GM12892 (cell line): Measurements from ENCODE around the gene RNMT. TPM values are rescaled to one million over a fixed set of nuclear protein-coding genes. Genes with fewer than 3 reads are reported as not detected.
"Not testable (repeated sequence)": the region's sequence is repeated elsewhere in the genome, so short reads cannot be mapped to it uniquely, and the experiment has no call there.

Source experiments
- DNase-seq: peaks from one replicate; pipeline ENCODE4 v3.0.0; 2011; ENCODE audit not compliant: insufficient read length
- FAIRE-seq: peaks from 2 replicates; lab custom pipeline; 2011; peaks lifted over from hg19 to GRCh38; lab: Jason Lieb, UNC
- POLR2A ChIP-seq: IDR thresholded peaks from 2 replicates; pipeline ENCODE4 v1.6.1; 2011; ENCODE audit warnings: low read depth, low read length, control low read depth
- POLR2AphosphoS5 ChIP-seq: IDR thresholded peaks from 2 replicates; pipeline ENCODE4 v1.6.1; 2011; ENCODE audit warnings: low read depth, low read length, control low read depth
- TAF1 ChIP-seq: IDR thresholded peaks from 2 replicates; pipeline ENCODE4 v1.6.1; 2011; ENCODE audit warnings: low read depth, mild to moderate bottlenecking, control low read depth, low read length, borderline replicate concordance
- polyA plus RNA-seq: library from polyadenylated mRNA; unstranded; fragments of >200 nt; gene quantifications from one replicate; pipeline ENCODE4 v1.2.1, GENCODE V29; 2012; ENCODE audit warnings: missing spikeins, inconsistent platforms; ENCODE audit not compliant: missing spikeins

The RNMT gene
- 33.5 TPM for polyA plus RNA-seq

- DNase-seq, result peak; percentile 70
- FAIRE-seq, result peak; percentile 99
- TF ChIP-seq TAF1 (peak; percentile 59; the same call in 1 of the 2 replicates), POLR2AphosphoS5 (peak; percentile 81), POLR2A (peak; percentile 79)
Measured at GRCh38 chr18:13726232-13726971, at the start of gene RNMT, which contains the start of gene FAM210A. RNMT (plus strand) TSS chr18:13726673; CDS start chr18:13731518, 4,845 bp downstream. FAM210A (minus strand) TSS chr18:13726558; CDS start chr18:13682077, 44,481 bp downstream.

- DNase-seq, result not testable (repeated sequence)
Measured at GRCh38 chr18:13677350-13677749, 49.1 kb upstream of the RNMT start.

GRCh38 chr18:13680612-13681011, 45.9 kb upstream of the RNMT start:
- DNase-seq (no peak), FAIRE-seq (peak; percentile 74)
- TF ChIP-seq TAF1 (no peak), POLR2A (no peak), POLR2AphosphoS5 (no peak)

More at GRCh38 chr18:13677350-13677749, 49.1 kb upstream of the RNMT start:
- FAIRE-seq, result not testable (repeated sequence)

GRCh38 chr18:13681701-13682100, 44.8 kb upstream of the RNMT start:
- FAIRE-seq, result no peak
- no peak for DNase-seq
- TF ChIP-seq POLR2AphosphoS5, result no peak
- TF ChIP-seq POLR2A, result no peak
- no peak for TF ChIP-seq TAF1

- DNase-seq, result no peak
- peak; percentile 17 for FAIRE-seq
- no peak for TF ChIP-seq TAF1
- TF ChIP-seq POLR2AphosphoS5, result no peak
- no peak for TF ChIP-seq POLR2A
Measured at GRCh38 chr18:13684546-13684945, 41.9 kb upstream of the RNMT start.

- TF ChIP-seq POLR2AphosphoS5 (no peak), POLR2A (no peak), TAF1 (no peak)
- no peak for FAIRE-seq
- DNase-seq, result no peak
Measured at GRCh38 chr18:13688191-13689136, 38.0 kb upstream of the RNMT start.

- DNase-seq, FAIRE-seq: not testable (repeated sequence)
Measured at GRCh38 chr18:13690060-13690459, 36.4 kb upstream of the RNMT start.

- not testable (repeated sequence) for FAIRE-seq, DNase-seq
Measured at GRCh38 chr18:13695337-13695736, 31.1 kb upstream of the RNMT start.

GRCh38 chr18:13696961-13697360, 29.5 kb upstream of the RNMT start:
- FAIRE-seq, result no peak
- TF ChIP-seq POLR2A, result no peak
- no peak for TF ChIP-seq POLR2AphosphoS5
- no peak for TF ChIP-seq TAF1
- no peak for DNase-seq

GRCh38 chr18:13700153-13700552, 26.3 kb upstream of the RNMT start:
- TF ChIP-seq POLR2AphosphoS5, result no peak
- no peak for TF ChIP-seq TAF1
- no peak for TF ChIP-seq POLR2A
- no peak for FAIRE-seq
- DNase-seq, result no peak

- FAIRE-seq (no peak), DNase-seq (no peak)
- TF ChIP-seq POLR2A (no peak), TAF1 (no peak), POLR2AphosphoS5 (no peak)
Measured at GRCh38 chr18:13703899-13704298, 22.6 kb upstream of the RNMT start.

GRCh38 chr18:13710414-13710831, 16.1 kb upstream of the RNMT start:
- FAIRE-seq, result no peak
- no peak for TF ChIP-seq TAF1
- TF ChIP-seq POLR2A, result no peak
- no peak for TF ChIP-seq POLR2AphosphoS5

More at GRCh38 chr18:13710414-13710831, 16.1 kb upstream of the RNMT start:
- no peak for DNase-seq
